K562 (cell line): ENCODE results near the gene TMEM209. TPM values are rescaled to one million over a fixed set of nuclear protein-coding genes. Genes with fewer than 3 reads are reported as not detected.

Experiments used
- ATAC-seq: fragments of 200-7000 bp; cut with Tn5 transposase; 3 replicates; pipeline ENCODE4 v1.9.1; 2020; ENCODE audit warnings: moderate library complexity
- BruUV-seq: library from RNA; stranded (reverse); fragments of 400-500 nt; replicated peaks from 2 replicates; lab custom pipeline; 2021; lab: Mats Ljungman, UMichigan
- CTCF ChIA-PET: fragments of 300-600 bp; formaldehyde crosslinking; extraction: SDS; loops from one replicate; lab custom pipeline; 2021; ENCODE audit warnings: low intra/inter-chr PET ratio; lab: Yijun Ruan, JAX
- POLR2A ChIA-PET: fragments of 300-600, 350-650 bp; sonication (Branson Sonifier 250); formaldehyde crosslinking; extraction: SDS; loops from one replicate; lab custom pipeline; 2021; ENCODE audit warnings: antibody characterized with exemption, inconsistent platforms; lab: Yijun Ruan, JAX
- DNase-seq, 4 experiments: peaks; one replicate each; pipeline versions ENCODE4 v3.0.0 to v3.0.0-alpha.2; 2011 to 2018; ENCODE audit warnings: low spot score in 3 of 4, mixed read lengths in 3 of 4; ENCODE audit errors: extremely low read depth in 1 of 4
- FAIRE-seq: peaks from 2 replicates; lab custom pipeline; 2011; peaks lifted over from hg19 to GRCh38; lab: Jason Lieb, UNC
- H2AFZ ChIP-seq: 2 replicates; pipeline ENCODE4 v1.6.0; 2011; ENCODE audit warnings: low read depth, low read length, control low read depth, inconsistent platforms
- H3K27ac ChIP-seq: fragments of 200-600 bp; 3 replicates; pipeline ENCODE4 v1.8.0; 2011; ENCODE audit warnings: low read depth, mild to moderate bottlenecking, control low read depth, inconsistent platforms, low read length, moderate library complexity, mixed read lengths; ENCODE audit errors: extremely low read depth
- H3K27me3 ChIP-seq, 2 experiments: fragments of 300-600 bp in 1 of 2; 2 replicates in 1 of 2; 3 replicates in 1 of 2; pipeline versions ENCODE4 v1.6.0 to v1.8.0; 2011; ENCODE audit warnings: inconsistent platforms in 2 of 2, low read length in 2 of 2, mild to moderate bottlenecking in 1 of 2, mixed read lengths in 1 of 2, moderate library complexity in 1 of 2; ENCODE audit not compliant: control insufficient read depth in 2 of 2, insufficient read depth in 2 of 2
- H3K36me3 ChIP-seq: fragments of 300-600 bp; 3 replicates; pipeline ENCODE4 v1.8.0; 2011; ENCODE audit warnings: mild to moderate bottlenecking, low read length, inconsistent platforms; ENCODE audit not compliant: control insufficient read depth, insufficient read depth
- H3K4me1 ChIP-seq, 2 experiments: fragments of 200-600 bp in 1 of 2; replicated peaks in 1 of 2; 2 replicates in 1 of 2; 3 replicates in 1 of 2; pipeline versions ENCODE4 v1.5.1 to v1.8.0; 2011; ENCODE audit warnings: inconsistent platforms in 2 of 2, low read length in 2 of 2, mild to moderate bottlenecking in 1 of 2, mixed read lengths in 1 of 2, moderate library complexity in 1 of 2; ENCODE audit not compliant: control insufficient read depth in 2 of 2, insufficient read depth in 2 of 2
- H3K4me2 ChIP-seq: 2 replicates; pipeline ENCODE4 v1.6.1; 2011; ENCODE audit warnings: low read length, control low read depth, inconsistent platforms, mixed read lengths; ENCODE audit not compliant: insufficient read depth
- H3K4me3 ChIP-seq: fragments of 200-600 bp; sonication (generic), shearing (Covaris generic); 2 replicates; pipeline ENCODE4 v1.5.1; 2016; ENCODE audit warnings: control low read depth, inconsistent platforms
- H3K79me2 ChIP-seq: fragments of 200-600 bp; 3 replicates; pipeline ENCODE4 v1.8.0; 2011; ENCODE audit warnings: low read length, inconsistent platforms; ENCODE audit not compliant: control insufficient read depth, insufficient read depth
- H3K9ac ChIP-seq, 2 experiments: 2 replicates each; pipeline versions ENCODE4 v1.6.0 to v1.6.1; 2011; ENCODE audit warnings: low read depth in 2 of 2, low read length in 2 of 2, control low read depth in 1 of 2, inconsistent platforms in 1 of 2, mild to moderate bottlenecking in 1 of 2, mixed read lengths in 1 of 2; ENCODE audit not compliant: insufficient read depth in 1 of 2
- H3K9me1 ChIP-seq: one replicate; pipeline ENCODE4 v1.6.0; 2011; ENCODE audit warnings: inconsistent platforms, mild to moderate bottlenecking, low read length, moderate library complexity; ENCODE audit not compliant: control insufficient read depth, insufficient read depth
- H3K9me3 ChIP-seq: replicated peaks from 2 replicates; pipeline ENCODE4 v1.5.1; 2011; ENCODE audit warnings: low read depth, low read length, inconsistent platforms; ENCODE audit not compliant: control insufficient read depth, insufficient read depth
- H4K20me1 ChIP-seq: replicated peaks from 2 replicates; pipeline ENCODE4 v1.6.1; 2011; ENCODE audit warnings: low read length, inconsistent platforms, mixed read lengths; ENCODE audit not compliant: control insufficient read depth, insufficient read depth
- ARHGAP35 ChIP-seq: fragments of 450-650 bp; IDR thresholded peaks from 2 replicates; pipeline ENCODE4 v1.6.1; 2018; ENCODE audit not compliant: partially characterized antibody
- CSDE1 ChIP-seq, 2 experiments: fragments of 450-650 bp; IDR thresholded peaks; 2 replicates each; pipeline ENCODE4 v1.6.1; 2016; ENCODE audit warnings: mild to moderate bottlenecking in 1 of 2
- JUNB ChIP-seq: fragments of 450-650 bp; formaldehyde crosslinking; conservative IDR thresholded peaks from 2 replicates; pipeline ENCODE4 v1.4.0; 2020; ENCODE audit warnings: mild to moderate bottlenecking
- KAT8 ChIP-seq: fragments of 450-650 bp; IDR thresholded peaks from 2 replicates; pipeline ENCODE4 v1.6.1; 2016; ENCODE audit warnings: low read depth, mild to moderate bottlenecking
- NCOA6 ChIP-seq: fragments of 450-650 bp; IDR thresholded peaks from 2 replicates; pipeline ENCODE4 v1.6.1; 2017; ENCODE audit warnings: mild to moderate bottlenecking
- STAG1 ChIP-seq: sonication (generic); formaldehyde crosslinking; IDR thresholded peaks from 2 replicates; pipeline ENCODE4 v1.5.0; 2020; ENCODE audit warnings: missing genetic modification reagents, borderline replicate concordance
- STAT5B ChIP-seq: fragments of 250-450 bp; sonication (Bioruptor Pico); IDR thresholded peaks from 2 replicates; pipeline ENCODE4 v1.8.0; 2021; ENCODE audit warnings: mild to moderate bottlenecking, inconsistent platforms
- ZNF212 ChIP-seq: fragments of 450-650 bp; formaldehyde crosslinking; IDR thresholded peaks from 2 replicates; pipeline ENCODE4 v1.4.0; 2020; ENCODE audit warnings: mild to moderate bottlenecking
- WGBS: fragments of 100-300 bp; shearing (Covaris generic); methylation state at CpG from one replicate; pipeline ENCODE4 v1.1.6; 2016; ENCODE audit warnings: low coverage, mixed read lengths; ENCODE audit not compliant: insufficient coverage; ENCODE audit errors: missing lambda C conversion rate; 5-methylcytosine and 5-hydroxymethylcytosine counted together
- in situ Hi-C: fragments of 300-500 bp; cut with MboI; formaldehyde crosslinking; loops from 4 replicates; pipeline ENCODE4 v1.15.0; 2018; ENCODE audit warnings: inconsistent platforms, mixed read lengths
- intact Hi-C: fragments of 100-400 bp; cut with micrococcal nuclease; formaldehyde crosslinking; loops from 2 replicates; pipeline ENCODE4 v1.14.2; 2022
- polyA plus RNA-seq, 8 experiments: library from polyadenylated mRNA; depleted of rRNA in 4 of 8; stranded (reverse) in 5 of 8; unstranded in 3 of 8; fragments of >200 nt; fragmentation: Nextera tagmentation in 2 of 8; fragmentation: Illumina TruSeq in 1 of 8; extraction: Ambion mirVana in 2 of 8; extraction: Trizol in 1 of 8; gene quantifications; 2 replicates each; pipeline versions ENCODE4 v1.2.1 to v1.2.3, GENCODE V29; 2011 to 2014; ENCODE audit warnings: inconsistent platforms in 1 of 8, missing spikeins in 1 of 8
- total RNA-seq, 7 experiments: library from RNA; depleted of rRNA in 6 of 7; stranded (reverse); fragments of >200 nt in 6 of 7; fragmentation: Illumina TruSeq in 2 of 7; extraction: Trizol in 2 of 7; gene quantifications; 2 replicates each; pipeline versions ENCODE4 v1.2.1 to v1.2.3, GENCODE V29; 2011 to 2021; ENCODE audit warnings: low replicate concordance in 1 of 7
- TF ChIP-seq, protein P1 (sequence below): sonication (generic); formaldehyde crosslinking; IDR thresholded peaks from 2 replicates; pipeline ENCODE4 v1.8.1; 2023; ENCODE audit warnings: missing genetic modification reagents, mild to moderate bottlenecking, borderline replicate concordance
- TF ChIP-seq, protein P2 (sequence below): sonication (generic); formaldehyde crosslinking; IDR thresholded peaks from 2 replicates; pipeline ENCODE4 v1.8.0; 2022; ENCODE audit warnings: mild to moderate bottlenecking, missing genetic modification reagents
- TF ChIP-seq, protein P3 (sequence below): fragments of 250-450 bp; sonication (Bioruptor Pico); IDR thresholded peaks from 2 replicates; pipeline ENCODE4 v1.5.0; 2021
- TF ChIP-seq, protein P4 (sequence below): fragments of 450-650 bp; formaldehyde crosslinking; IDR thresholded peaks from 2 replicates; pipeline ENCODE4 v1.4.0; 2022; ENCODE audit warnings: missing genetic modification characterization

Gene TMEM209
- total and polyA plus RNA-seq, 9 of the 15 experiments (the other 6 are each of a cell fraction or from before 2014, with no cell fraction given): 36.8 to 116 (median 76.6) TPM

DNA sequence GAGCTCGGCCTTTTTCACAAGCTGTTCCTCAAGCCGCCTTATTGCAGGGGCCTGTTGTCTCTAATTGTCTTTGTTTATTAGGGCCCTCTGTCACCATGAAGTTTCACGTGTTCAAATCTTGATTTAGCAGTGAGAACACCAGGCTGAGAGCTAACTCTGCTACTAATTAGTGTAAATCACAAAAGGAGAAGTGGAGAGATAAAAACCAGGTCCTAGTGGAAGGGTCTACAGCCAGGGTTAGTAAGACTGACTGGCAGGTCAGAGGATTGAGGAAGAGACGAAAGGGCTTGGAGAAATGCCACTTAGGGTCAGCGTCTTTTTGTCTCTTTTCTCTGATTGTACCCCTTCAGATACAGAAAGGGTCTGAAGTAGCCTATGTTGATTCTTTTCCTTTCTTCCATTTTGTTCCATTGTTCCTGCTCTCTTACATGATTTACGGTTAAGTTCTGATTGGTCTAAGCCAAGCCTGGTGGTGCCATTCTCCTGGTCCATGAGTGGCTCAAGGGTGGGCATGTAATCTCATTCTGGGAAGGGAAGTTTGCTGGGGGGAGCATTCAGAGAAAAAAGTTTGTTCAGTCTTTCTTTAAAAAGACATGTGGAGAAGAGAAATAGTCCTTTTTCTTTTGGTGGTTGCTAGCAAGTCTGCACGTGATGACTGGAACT lies 23.8 kb upstream of the TMEM209 start (continued):
- no peak for TF ChIP-seq STAT5B

DNA sequence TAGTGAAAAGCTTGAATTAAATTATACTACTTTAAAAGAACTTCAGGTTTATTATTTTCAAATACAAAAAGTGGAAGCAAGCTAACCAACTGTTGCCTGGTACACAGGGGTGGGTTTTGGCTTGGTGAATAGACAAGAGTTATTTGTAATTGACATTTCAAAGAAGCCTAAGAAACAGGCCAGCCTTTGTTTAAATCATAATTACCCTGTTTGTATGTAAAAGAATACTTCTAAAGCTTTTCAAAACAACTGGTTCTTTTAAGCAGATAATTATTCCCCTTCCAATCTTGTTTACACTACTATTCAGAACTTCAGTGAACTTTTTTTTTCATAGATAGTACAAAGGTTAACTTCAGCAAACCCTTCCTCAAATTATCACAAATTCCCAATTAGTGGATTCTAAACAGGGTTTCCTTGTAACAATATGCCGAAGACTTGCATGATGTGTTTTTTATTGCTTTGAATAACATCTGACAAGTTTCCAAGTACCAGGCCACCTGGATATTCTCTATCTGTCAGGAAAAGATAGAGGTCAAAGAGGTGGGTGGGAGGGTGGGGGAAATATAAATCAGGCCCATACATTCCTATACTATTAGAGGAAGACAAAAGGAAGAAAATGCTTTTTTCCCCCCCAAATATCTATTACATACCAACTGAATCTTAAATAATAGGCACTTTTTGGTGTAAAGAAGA lies 22.8 kb upstream of the TMEM209 start:
- ChIA-PET CTCF (no interaction called here), POLR2A (interaction anchor here (1.0 kb wide), 1 partner anchor 10 kb away, joined by 4 read pairs; no protein-coding TSS in a partner anchor)
- Histone ChIP-seq H3K4me2 (no peak overlapping the region), H2AFZ (no peak overlapping the region), H3K27ac (no peak overlapping the region), H3K4me1 (peaks cover 7 to 9% of the 10 kb centered on the region in 2 experiments), H3K36me3 (no peaks in the 10 kb centered on the region), H3K27me3 (no peaks in the 10 kb centered on the region), H3K9ac (no peak overlapping the region), H3K9me3 (no peaks in the 10 kb centered on the region; the same call in 1 of the 2 replicates), H3K9me1 (no peaks in the 10 kb centered on the region), H3K4me3 (no peak overlapping the region), H3K79me2 (no peaks in the 10 kb centered on the region), H4K20me1 (no peaks in the 10 kb centered on the region)
- BruUV-seq: no TSS peak
- no peak for ATAC-seq
- in situ Hi-C loops (no loop called here), intact Hi-C loops (no loop called here)
- no peak for FAIRE-seq
- TF ChIP-seq, protein P1, sequence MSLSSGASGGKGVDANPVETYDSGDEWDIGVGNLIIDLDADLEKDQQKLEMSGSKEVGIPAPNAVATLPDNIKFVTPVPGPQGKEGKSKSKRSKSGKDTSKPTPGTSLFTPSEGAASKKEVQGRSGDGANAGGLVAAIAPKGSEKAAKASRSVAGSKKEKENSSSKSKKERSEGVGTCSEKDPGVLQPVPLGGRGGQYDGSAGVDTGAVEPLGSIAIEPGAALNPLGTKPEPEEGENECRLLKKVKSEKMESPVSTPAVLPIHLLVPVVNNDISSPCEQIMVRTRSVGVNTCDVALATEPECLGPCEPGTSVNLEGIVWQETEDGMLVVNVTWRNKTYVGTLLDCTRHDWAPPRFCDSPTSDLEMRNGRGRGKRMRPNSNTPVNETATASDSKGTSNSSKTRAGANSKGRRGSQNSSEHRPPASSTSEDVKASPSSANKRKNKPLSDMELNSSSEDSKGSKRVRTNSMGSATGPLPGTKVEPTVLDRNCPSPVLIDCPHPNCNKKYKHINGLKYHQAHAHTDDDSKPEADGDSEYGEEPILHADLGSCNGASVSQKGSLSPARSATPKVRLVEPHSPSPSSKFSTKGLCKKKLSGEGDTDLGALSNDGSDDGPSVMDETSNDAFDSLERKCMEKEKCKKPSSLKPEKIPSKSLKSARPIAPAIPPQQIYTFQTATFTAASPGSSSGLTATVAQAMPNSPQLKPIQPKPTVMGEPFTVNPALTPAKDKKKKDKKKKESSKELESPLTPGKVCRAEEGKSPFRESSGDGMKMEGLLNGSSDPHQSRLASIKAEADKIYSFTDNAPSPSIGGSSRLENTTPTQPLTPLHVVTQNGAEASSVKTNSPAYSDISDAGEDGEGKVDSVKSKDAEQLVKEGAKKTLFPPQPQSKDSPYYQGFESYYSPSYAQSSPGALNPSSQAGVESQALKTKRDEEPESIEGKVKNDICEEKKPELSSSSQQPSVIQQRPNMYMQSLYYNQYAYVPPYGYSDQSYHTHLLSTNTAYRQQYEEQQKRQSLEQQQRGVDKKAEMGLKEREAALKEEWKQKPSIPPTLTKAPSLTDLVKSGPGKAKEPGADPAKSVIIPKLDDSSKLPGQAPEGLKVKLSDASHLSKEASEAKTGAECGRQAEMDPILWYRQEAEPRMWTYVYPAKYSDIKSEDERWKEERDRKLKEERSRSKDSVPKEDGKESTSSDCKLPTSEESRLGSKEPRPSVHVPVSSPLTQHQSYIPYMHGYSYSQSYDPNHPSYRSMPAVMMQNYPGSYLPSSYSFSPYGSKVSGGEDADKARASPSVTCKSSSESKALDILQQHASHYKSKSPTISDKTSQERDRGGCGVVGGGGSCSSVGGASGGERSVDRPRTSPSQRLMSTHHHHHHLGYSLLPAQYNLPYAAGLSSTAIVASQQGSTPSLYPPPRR (CRISPR knock-in tag): no peak
- no peak for TF ChIP-seq KAT8
- TF ChIP-seq ZNF212 (CRISPR knock-in tag): no peak
- TF ChIP-seq, protein P2, sequence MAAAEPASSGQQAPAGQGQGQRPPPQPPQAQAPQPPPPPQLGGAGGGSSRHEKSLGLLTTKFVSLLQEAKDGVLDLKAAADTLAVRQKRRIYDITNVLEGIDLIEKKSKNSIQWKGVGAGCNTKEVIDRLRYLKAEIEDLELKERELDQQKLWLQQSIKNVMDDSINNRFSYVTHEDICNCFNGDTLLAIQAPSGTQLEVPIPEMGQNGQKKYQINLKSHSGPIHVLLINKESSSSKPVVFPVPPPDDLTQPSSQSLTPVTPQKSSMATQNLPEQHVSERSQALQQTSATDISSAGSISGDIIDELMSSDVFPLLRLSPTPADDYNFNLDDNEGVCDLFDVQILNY (CRISPR knock-in tag): no peak
- TF ChIP-seq, protein P3, sequence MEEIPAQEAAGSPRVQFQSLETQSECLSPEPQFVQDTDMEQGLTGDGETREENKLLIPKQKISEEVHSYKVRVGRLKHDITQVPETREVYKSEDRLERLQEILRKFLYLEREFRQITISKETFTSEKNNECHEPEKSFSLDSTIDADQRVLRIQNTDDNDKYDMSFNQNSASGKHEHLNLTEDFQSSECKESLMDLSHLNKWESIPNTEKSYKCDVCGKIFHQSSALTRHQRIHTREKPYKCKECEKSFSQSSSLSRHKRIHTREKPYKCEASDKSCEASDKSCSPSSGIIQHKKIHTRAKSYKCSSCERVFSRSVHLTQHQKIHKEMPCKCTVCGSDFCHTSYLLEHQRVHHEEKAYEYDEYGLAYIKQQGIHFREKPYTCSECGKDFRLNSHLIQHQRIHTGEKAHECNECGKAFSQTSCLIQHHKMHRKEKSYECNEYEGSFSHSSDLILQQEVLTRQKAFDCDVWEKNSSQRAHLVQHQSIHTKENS (CRISPR knock-in tag): no peak
- TF ChIP-seq JUNB (CRISPR knock-in tag): no peak
- no peak for TF ChIP-seq ARHGAP35
- TF ChIP-seq NCOA6: no peak
- TF ChIP-seq STAG1 (CRISPR knock-in tag): no peak
- no peak for TF ChIP-seq CSDE1 (IDR thresholded peaks at IDR 0.05)
- TF ChIP-seq, protein P4, sequence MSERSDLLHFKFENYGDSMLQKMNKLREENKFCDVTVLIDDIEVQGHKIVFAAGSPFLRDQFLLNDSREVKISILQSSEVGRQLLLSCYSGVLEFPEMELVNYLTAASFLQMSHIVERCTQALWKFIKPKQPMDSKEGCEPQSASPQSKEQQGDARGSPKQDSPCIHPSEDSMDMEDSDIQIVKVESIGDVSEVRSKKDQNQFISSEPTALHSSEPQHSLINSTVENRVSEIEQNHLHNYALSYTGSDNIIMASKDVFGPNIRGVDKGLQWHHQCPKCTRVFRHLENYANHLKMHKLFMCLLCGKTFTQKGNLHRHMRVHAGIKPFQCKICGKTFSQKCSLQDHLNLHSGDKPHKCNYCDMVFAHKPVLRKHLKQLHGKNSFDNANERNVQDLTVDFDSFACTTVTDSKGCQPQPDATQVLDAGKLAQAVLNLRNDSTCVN (CRISPR knock-in tag): no peak
- DNase-seq: no peak
- 38% methylated on average over 1 of the region's 1 CpG for WGBS
